DOHH2 (cell line): ENCODE results near the gene PADI3.

Experiments used
- H3F3A ChIP-seq: fragments of 200-600 bp; sonication (generic), shearing (Covaris generic); 2 replicates; pipeline ENCODE4 v1.6.0; 2016; ENCODE audit warnings: antibody characterized with exemption, mild to moderate bottlenecking; ENCODE audit not compliant: control insufficient read depth, insufficient read depth
- H3K27ac ChIP-seq: fragments of 200-600 bp; sonication (generic); 2 replicates; pipeline ENCODE4 v1.5.1; 2014; ENCODE audit warnings: low read depth, mild to moderate bottlenecking, low read length, moderate library complexity
- H3K27me3 ChIP-seq: fragments of 200-600 bp; sonication (generic); 2 replicates; pipeline ENCODE4 v1.6.1; 2014; ENCODE audit warnings: mild to moderate bottlenecking, low read length, mixed read lengths; ENCODE audit not compliant: control insufficient read depth
- H3K36me3 ChIP-seq: fragments of 200-600 bp; sonication (generic); 2 replicates; pipeline ENCODE4 v1.6.1; 2014; ENCODE audit warnings: mild to moderate bottlenecking, low read length, moderate library complexity, mixed read lengths; ENCODE audit not compliant: control insufficient read depth
- H3K4me1 ChIP-seq: fragments of 200-600 bp; sonication (generic); 2 replicates; pipeline ENCODE4 v1.6.1; 2014; ENCODE audit warnings: mild to moderate bottlenecking, low read length, mixed read lengths; ENCODE audit not compliant: control insufficient read depth
- H3K4me2 ChIP-seq: fragments of 200-600 bp; sonication (generic); 2 replicates; pipeline ENCODE4 v1.6.0; 2014; ENCODE audit warnings: mild to moderate bottlenecking, low read length, moderate library complexity
- H3K4me3 ChIP-seq: fragments of 200-600 bp; sonication (generic); 2 replicates; pipeline ENCODE4 v1.5.1; 2014; ENCODE audit warnings: mild to moderate bottlenecking, low read length, mixed read lengths
- H3K79me2 ChIP-seq: fragments of 200-600 bp; sonication (generic); 2 replicates; pipeline ENCODE4 v1.6.1; 2014; ENCODE audit warnings: mild to moderate bottlenecking, low read length, mixed read lengths; ENCODE audit not compliant: control insufficient read depth
- H3K9me2 ChIP-seq: fragments of 200-600 bp; sonication (generic); replicated peaks from 2 replicates; pipeline ENCODE4 v1.6.1; 2014; ENCODE audit warnings: mild to moderate bottlenecking, low read length, mixed read lengths; ENCODE audit not compliant: control insufficient read depth
- H3K9me3 ChIP-seq: fragments of 200-600 bp; sonication (generic); 2 replicates; pipeline ENCODE4 v1.6.1; 2014; ENCODE audit warnings: antibody characterized with exemption, low read length, mixed read lengths; ENCODE audit not compliant: control insufficient read depth, insufficient read depth
- H4K20me1 ChIP-seq: fragments of 200-600 bp; sonication (generic); 2 replicates; pipeline ENCODE4 v1.6.0; 2014; ENCODE audit warnings: low read depth, mild to moderate bottlenecking, antibody characterized with exemption, low read length, moderate library complexity; ENCODE audit not compliant: control insufficient read depth, insufficient read depth
- EZH2phosphoT487 ChIP-seq: fragments of 200-600 bp; sonication (generic); IDR thresholded peaks from 2 replicates; pipeline ENCODE4 v1.6.1; 2017; ENCODE audit warnings: borderline replicate concordance, mild to moderate bottlenecking, antibody characterized with exemption, low read length, moderate library complexity, mixed read lengths
- TF ChIP-seq, protein P1 (sequence below): fragments of 200-600 bp; sonication (generic); IDR thresholded peaks from one replicate; pipeline ENCODE4 v1.5.1; 2014; ENCODE audit warnings: antibody characterized with exemption, mild to moderate bottlenecking, low read depth, low read length; ENCODE audit not compliant: poor library complexity, severe bottlenecking

PADI3 gene

DNA sequence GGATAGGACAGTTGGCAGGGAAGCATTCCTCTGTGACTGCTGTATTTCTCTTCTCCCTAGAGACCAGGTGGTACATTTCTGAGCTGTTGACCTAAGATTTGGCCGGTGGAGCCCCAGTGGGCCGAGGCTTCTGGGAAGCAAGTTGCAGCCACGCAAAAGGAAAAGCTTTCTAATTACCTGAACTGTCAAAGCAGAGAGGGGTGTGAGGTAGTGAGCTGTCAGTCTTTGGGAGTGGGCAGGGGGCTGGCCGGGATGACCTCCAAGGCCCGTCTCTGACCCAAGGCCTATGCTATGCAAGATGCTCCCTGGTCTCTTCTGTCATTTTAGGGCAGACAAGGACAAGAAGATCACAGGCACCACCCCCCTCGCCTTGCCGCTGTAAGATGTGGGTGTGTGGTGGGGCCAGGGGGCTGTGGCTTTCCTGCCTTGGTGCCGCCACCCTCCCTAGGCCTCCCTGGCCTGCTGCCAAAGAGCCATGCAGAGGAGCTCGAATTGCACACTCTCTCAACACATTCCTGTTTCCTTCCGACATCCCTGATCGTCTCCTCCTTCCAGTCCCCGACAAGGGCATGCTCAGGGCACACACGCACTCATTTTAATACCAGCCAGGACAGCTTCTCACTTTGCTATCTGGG lies 36.3 kb upstream of the PADI3 start:
- peaks cover 11% of the 10 kb centered on the region for H3K4me1 ChIP-seq

DNA sequence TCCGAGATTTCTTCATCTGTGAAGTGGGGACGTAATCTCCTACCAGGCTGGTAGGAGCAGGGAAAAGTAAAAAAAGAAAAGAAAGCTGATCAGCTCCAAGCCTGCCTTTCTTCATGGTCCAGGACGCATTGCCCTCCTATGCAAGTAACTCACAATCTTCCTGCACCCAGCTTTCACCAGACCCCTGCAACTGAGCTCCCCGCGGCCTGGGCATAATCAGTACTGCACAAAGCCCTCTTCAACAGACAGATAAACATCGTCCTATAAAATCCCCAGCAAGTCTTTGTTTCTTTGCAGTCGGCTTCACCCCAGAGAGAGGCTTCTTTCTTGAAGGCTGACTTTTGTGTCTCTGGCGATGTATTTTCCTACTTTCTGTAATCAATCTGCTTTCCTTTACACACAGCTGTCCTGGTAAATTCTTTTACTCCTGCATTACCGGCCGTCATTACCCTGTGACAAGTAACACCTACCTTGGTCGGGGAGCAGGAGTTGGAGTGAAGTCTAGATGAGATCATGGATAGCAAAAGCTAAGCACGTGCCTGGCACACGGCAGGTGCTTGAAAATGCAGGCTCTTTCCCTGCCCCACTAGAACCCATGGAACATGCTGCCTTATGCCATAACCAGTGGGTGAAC lies 35.6 kb upstream of the PADI3 start:
- H3K9me3 ChIP-seq, result no peaks in the 10 kb centered on the region
- H3K27me3 ChIP-seq, result peaks cover 5% of the 10 kb centered on the region; the same call in 1 of the 2 replicates
- peaks cover 4% of the 10 kb centered on the region for H3K4me1 ChIP-seq
- H3K9me2 ChIP-seq, result no peaks in the 10 kb centered on the region
- no peak overlapping the region for H3K27ac ChIP-seq
- H3K4me2 ChIP-seq, result no peak overlapping the region
- no peaks in the 10 kb centered on the region for H3K79me2 ChIP-seq
- no peaks in the 10 kb centered on the region for H3F3A ChIP-seq
- TF ChIP-seq EZH2phosphoT487, result no peak
- TF ChIP-seq, protein P1, sequence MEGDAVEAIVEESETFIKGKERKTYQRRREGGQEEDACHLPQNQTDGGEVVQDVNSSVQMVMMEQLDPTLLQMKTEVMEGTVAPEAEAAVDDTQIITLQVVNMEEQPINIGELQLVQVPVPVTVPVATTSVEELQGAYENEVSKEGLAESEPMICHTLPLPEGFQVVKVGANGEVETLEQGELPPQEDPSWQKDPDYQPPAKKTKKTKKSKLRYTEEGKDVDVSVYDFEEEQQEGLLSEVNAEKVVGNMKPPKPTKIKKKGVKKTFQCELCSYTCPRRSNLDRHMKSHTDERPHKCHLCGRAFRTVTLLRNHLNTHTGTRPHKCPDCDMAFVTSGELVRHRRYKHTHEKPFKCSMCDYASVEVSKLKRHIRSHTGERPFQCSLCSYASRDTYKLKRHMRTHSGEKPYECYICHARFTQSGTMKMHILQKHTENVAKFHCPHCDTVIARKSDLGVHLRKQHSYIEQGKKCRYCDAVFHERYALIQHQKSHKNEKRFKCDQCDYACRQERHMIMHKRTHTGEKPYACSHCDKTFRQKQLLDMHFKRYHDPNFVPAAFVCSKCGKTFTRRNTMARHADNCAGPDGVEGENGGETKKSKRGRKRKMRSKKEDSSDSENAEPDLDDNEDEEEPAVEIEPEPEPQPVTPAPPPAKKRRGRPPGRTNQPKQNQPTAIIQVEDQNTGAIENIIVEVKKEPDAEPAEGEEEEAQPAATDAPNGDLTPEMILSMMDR, result no peak
- no peak overlapping the region for H3K4me3 ChIP-seq
- H3K36me3 ChIP-seq, result no peaks in the 10 kb centered on the region
- H4K20me1 ChIP-seq, result no peaks in the 10 kb centered on the region

More for the DNA sequence above, 36.3 kb upstream of the PADI3 start:
- Histone ChIP-seq H3K4me3 (no peak overlapping the region), H3K79me2 (no peaks in the 10 kb centered on the region), H4K20me1 (0 out of 2 replicates have a peak, but pooled peaks cover 2% of the 10 kb centered on the region), H3F3A (no peaks in the 10 kb centered on the region), H3K9me2 (no peaks in the 10 kb centered on the region), H3K36me3 (no peaks in the 10 kb centered on the region), H3K9me3 (no peaks in the 10 kb centered on the region), H3K4me2 (no peak overlapping the region), H3K27ac (no peak overlapping the region), H3K27me3 (peaks cover 5% of the 10 kb centered on the region; the same call in 1 of the 2 replicates)
- TF ChIP-seq, protein P1, result no peak
- TF ChIP-seq EZH2phosphoT487, result no peak

DNA sequence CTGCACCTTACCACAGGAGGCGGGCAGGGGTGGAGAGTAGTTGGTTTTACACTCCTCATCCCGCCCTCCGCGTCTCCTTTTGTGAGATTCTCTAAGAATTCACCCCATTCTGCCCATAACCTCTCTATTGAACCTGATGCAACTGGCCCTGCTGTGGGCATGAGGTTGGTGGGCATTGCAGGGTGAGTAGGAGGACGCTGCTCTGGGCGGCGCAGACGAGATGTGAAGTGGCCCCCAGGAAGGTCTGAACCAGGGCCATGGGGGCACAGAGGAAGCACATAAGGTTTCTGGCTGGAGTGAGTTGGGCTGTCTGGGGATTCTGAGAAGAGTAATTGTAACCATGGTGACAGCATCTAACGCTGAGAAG lies 35.1 kb upstream of the PADI3 start:
- peaks cover 5% of the 10 kb centered on the region; the same call in 1 of the 2 replicates for H3K27me3 ChIP-seq
- H3K36me3 ChIP-seq, result no peaks in the 10 kb centered on the region
- H3K9me3 ChIP-seq, result no peaks in the 10 kb centered on the region
- TF ChIP-seq EZH2phosphoT487, result no peak
- TF ChIP-seq, protein P1, result no peak
- H3K9me2 ChIP-seq, result no peaks in the 10 kb centered on the region
- no peaks in the 10 kb centered on the region for H3K79me2 ChIP-seq
- no peaks in the 10 kb centered on the region for H3F3A ChIP-seq
- H4K20me1 ChIP-seq, result no peaks in the 10 kb centered on the region
- H3K4me1 ChIP-seq, result no peaks in the 10 kb centered on the region
- H3K4me2 ChIP-seq, result no peak overlapping the region
- H3K4me3 ChIP-seq, result no peak overlapping the region
- H3K27ac ChIP-seq, result no peak overlapping the region
